T-helper 2 cell treated with Interferon-gamma antibody and Interleukin-4, amounts not matched to agents 5 μg/mL and 100 μg/mL, for 36 hours (primary cell): Measurements from ENCODE around the gene TFAP2A.

Experiments used
- DNase-seq: peaks from one replicate; pipeline ENCODE4 v3.0.0; 2021; ENCODE audit warnings: low spot score
- H3K27ac Mint-ChIP-seq: one replicate; pipeline ENCODE4 v1.8.0; 2021; ENCODE audit warnings: mild to moderate bottlenecking, mixed read lengths
- H3K27me3 Mint-ChIP-seq: one replicate; pipeline ENCODE4 v1.8.0; 2021; ENCODE audit warnings: low read depth, mixed read lengths
- H3K36me3 Mint-ChIP-seq: one replicate; pipeline ENCODE4 v1.8.0; 2021; ENCODE audit warnings: low read depth, mixed read lengths
- H3K4me1 Mint-ChIP-seq: one replicate; pipeline ENCODE4 v1.8.0; 2021; ENCODE audit warnings: low read depth, mixed read lengths
- H3K4me3 Mint-ChIP-seq: one replicate; pipeline ENCODE4 v1.8.0; 2022; ENCODE audit warnings: mild to moderate bottlenecking, moderate library complexity, mixed read lengths
- H3K9me3 Mint-ChIP-seq: one replicate; pipeline ENCODE4 v1.8.0; 2021; ENCODE audit warnings: mixed read lengths

TFAP2A gene

DNA sequence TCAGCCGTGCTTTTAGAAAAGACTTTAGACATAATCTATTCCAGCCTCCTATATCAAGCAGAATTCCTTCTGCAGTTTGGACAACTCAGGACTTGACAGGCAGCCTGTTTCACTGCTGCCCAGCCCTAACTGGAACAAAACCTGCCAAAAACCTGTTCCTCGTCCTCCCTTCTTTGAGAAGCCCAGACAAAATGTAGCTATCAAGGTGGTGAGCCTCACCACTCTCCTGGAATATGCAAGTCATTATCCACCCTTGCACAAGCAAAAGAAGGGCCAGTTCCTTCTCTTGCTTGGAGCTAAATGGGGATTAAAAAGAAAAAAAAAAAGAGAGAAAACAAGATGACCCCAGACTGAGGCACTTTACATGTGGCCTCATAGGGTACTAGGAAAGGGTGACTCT, 64.2 kb downstream of the TFAP2A start:
- no peaks in the 10 kb centered on the region for H3K9me3 Mint-ChIP-seq
- H3K27ac Mint-ChIP-seq = no peak overlapping the region
- no peaks in the 10 kb centered on the region for H3K36me3 Mint-ChIP-seq
- no peak overlapping the region for H3K4me3 Mint-ChIP-seq
- DNase-seq = no peak
- H3K27me3 Mint-ChIP-seq = peaks cover 3% of the 10 kb centered on the region
- H3K4me1 Mint-ChIP-seq = no peaks in the 10 kb centered on the region

DNA sequence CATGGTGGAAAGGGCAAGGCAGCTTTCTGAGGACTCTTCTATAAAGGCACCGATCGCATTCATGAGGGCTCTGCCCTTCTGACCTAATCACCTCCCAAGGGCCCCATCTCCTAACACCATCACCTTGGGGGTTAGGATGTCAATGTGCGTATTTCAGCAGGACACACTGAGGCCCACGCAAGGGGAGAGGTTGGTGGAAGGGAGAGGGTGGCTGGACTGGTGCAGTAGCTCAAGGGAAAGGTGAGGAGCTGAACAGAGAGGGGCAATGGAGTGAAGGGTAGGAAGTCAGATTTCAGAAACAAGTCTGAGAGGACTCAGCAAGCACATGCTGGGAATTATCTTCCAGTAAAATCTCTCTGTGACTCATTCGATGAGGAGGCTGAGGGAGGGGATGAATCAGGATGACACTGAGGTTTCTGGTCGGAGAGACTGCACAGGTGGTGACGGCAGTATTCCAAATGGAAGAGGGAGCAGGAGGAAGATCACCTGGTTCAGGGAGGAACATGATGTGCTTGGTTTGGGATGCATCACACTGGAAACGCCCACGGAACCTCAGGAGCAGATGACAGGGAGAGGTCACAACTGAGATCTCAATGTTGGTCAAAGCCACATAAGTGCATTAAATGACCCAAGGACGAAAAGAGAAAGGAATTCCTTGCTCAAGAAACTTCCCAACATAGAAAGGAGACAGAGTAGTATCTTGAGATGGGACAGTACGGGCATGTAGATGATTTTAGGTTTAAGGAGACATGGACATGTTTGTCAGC, 67.1 kb downstream of the TFAP2A start:
- H3K4me1 Mint-ChIP-seq = no peaks in the 10 kb centered on the region
- H3K9me3 Mint-ChIP-seq = no peaks in the 10 kb centered on the region
- DNase-seq = no peak
- H3K27ac Mint-ChIP-seq = no peak overlapping the region
- no peaks in the 10 kb centered on the region for H3K36me3 Mint-ChIP-seq
- H3K4me3 Mint-ChIP-seq = no peak overlapping the region
- H3K27me3 Mint-ChIP-seq = no peaks in the 10 kb centered on the region
